Measurements from ENCODE around the gene SARM1. TPM values are rescaled to one million over a fixed set of nuclear protein-coding genes. Genes with fewer than 3 reads are reported as not detected.

The SARM1 gene
- total and polyA plus RNA-seq, 9 of the 15 experiments (the other 6 are each of a cell fraction or from before 2014, with no cell fraction given) = 0.04 to 0.55 (median 0.11) TPM; not detected in 2

DNA sequence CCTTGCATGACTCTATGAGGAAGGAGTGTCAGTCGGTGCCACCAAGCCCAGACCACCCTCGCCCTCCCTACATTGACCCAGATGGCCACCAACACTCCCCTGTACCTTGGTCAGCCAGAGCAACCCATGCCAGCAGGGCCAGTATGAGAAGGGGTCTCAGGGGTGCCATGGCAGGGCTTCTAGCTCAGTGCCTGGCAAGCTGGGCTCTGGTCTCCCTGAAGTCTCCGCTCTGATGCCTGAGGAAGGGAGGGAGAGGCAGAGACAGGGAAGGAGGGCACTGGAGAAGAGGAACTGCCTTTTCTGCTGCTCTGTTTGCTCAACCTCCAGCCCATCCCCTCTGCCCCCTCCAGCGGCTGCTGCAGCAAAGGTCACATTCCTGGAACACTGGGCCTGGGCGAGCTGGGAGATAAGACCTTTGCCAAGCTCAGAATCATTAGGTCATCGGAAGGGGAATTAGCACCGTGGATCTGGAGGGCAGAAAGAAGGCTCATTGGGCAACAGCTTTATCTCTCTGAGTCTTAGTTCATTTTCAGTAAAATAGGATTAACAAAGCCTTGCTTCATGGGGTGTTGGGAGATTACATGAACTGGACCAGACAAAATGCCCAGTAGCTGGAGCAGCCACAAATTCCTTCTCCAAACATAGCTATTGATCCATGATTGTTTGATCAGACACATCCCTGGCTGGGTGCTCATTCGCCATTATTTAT lies 1.3 kb upstream of the SARM1 start, which contains the start of gene VTN:
TSS of gene VTN (minus strand) at position 273 of the 709 bp plus-strand sequence. CDS start at position 169, 104 bp downstream.
- H3K9me1 ChIP-seq (ENCODE audit: control insufficient read depth, insufficient read depth, low read length) = peaks cover 5% of the 10 kb centered on the region
- H4K20me1 ChIP-seq (replicated peaks; ENCODE audit: control insufficient read depth, insufficient read depth, low read length) = peaks cover 14% of the 10 kb centered on the region
- POLR2A ChIA-PET = interaction anchor here (0.5 to 3.4 kb wide), 6 partner anchors 9 to 410 kb away, joined by 3 to 31 read pairs (median 4); partner anchors contain the start of genes POLDIP2 and TNFAIP1
- H3K79me2 ChIP-seq (ENCODE audit: control insufficient read depth, insufficient read depth, low read length) = no peaks in the 10 kb centered on the region
- DNase-seq (ENCODE audit: extremely low read depth in 1 of 4, low spot score in 3 of 4) (peak; percentile 64 to 81 (median 68)), FAIRE-seq (peak; percentile 96), ATAC-seq (peak; percentile 34)
- H3K27ac ChIP-seq (ENCODE audit: extremely low read depth, low read depth, low read length) = no peak within 1 kb of the TSS
- H3K9ac ChIP-seq (ENCODE audit: insufficient read depth in 1 of 2, low read depth in 2 of 2, low read length in 2 of 2) = peak within 1 kb of the TSS in 1 of 2 experiments; percentile 81; a peak in 2 of 4 replicates
- H3K4me2 ChIP-seq (ENCODE audit: insufficient read depth, low read length) = peak within 1 kb of the TSS; percentile 4
- peak within 1 kb of the TSS; percentile 29; the same call in 1 of the 2 replicates for H3K4me3 ChIP-seq
- no peaks in the 10 kb centered on the region for H3K36me3 ChIP-seq (ENCODE audit: control insufficient read depth, insufficient read depth, low read length)
- 13% methylated on average over 8 of the region's 8 CpGs for WGBS (ENCODE audit: insufficient coverage, low coverage, missing lambda C conversion rate)
- H3K4me1 ChIP-seq (replicated peaks in 1 of 2; ENCODE audit: control insufficient read depth in 2 of 2, insufficient read depth in 2 of 2, low read length in 2 of 2) = peaks cover 16 to 38% of the 10 kb centered on the region in 2 experiments
- peak within 1 kb of the TSS; percentile 11; the same call in 1 of the 2 replicates for H2AFZ ChIP-seq (ENCODE audit: low read depth, low read length)
- CTCF ChIA-PET (ENCODE audit: low intra/inter-chr PET ratio) = no interaction called here
- peaks cover 0 to 4% of the 10 kb centered on the region in 2 experiments; a peak in 1 of 5 replicates for H3K27me3 ChIP-seq (ENCODE audit: control insufficient read depth in 2 of 2, insufficient read depth in 2 of 2, low read length in 2 of 2)
- intact Hi-C loops (cut with micrococcal nuclease) (no loop called here), in situ Hi-C loops (cut with MboI) (no loop called here)
- no TSS peak for BruUV-seq (replicated peaks)
- no peaks in the 10 kb centered on the region for H3K9me3 ChIP-seq (replicated peaks; ENCODE audit: control insufficient read depth, insufficient read depth, low read depth, low read length)
- no peak for TF ChIP-seq CEBPG (CRISPR knock-in tag; IDR thresholded peaks at IDR 0.05)
- TF ChIP-seq CEBPG (tag; conservative IDR thresholded peaks at IDR 0.05 in 1 of 2, IDR thresholded peaks at IDR 0.05 in 1 of 2) = peak; percentile 67 to 80
- TF ChIP-seq, protein P1, sequence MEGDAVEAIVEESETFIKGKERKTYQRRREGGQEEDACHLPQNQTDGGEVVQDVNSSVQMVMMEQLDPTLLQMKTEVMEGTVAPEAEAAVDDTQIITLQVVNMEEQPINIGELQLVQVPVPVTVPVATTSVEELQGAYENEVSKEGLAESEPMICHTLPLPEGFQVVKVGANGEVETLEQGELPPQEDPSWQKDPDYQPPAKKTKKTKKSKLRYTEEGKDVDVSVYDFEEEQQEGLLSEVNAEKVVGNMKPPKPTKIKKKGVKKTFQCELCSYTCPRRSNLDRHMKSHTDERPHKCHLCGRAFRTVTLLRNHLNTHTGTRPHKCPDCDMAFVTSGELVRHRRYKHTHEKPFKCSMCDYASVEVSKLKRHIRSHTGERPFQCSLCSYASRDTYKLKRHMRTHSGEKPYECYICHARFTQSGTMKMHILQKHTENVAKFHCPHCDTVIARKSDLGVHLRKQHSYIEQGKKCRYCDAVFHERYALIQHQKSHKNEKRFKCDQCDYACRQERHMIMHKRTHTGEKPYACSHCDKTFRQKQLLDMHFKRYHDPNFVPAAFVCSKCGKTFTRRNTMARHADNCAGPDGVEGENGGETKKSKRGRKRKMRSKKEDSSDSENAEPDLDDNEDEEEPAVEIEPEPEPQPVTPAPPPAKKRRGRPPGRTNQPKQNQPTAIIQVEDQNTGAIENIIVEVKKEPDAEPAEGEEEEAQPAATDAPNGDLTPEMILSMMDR (IDR thresholded peaks at IDR 0.05 in 2 of 3, conservative IDR thresholded peaks at IDR 0.05 in 1 of 3; ENCODE audit: insufficient read depth in 2 of 3, low read depth in 1 of 3, low read length in 3 of 3) = peak; percentile 12 to 44 (median 21); a peak in 3 of 6 replicates
- peak; percentile 32; the same call in 1 of the 2 replicates for TF ChIP-seq GATA2 (CRISPR knock-in tag; IDR thresholded peaks at IDR 0.05)
- peak; percentile 64 for TF ChIP-seq MTA3 (IDR thresholded peaks at IDR 0.05; ENCODE audit: borderline replicate concordance)
- peak; percentile 52 for TF ChIP-seq HNRNPLL (IDR thresholded peaks at IDR 0.05; ENCODE audit: low read depth, low read length, poor library complexity, severe bottlenecking)
- TF ChIP-seq FOXA3 (CRISPR knock-in tag; conservative IDR thresholded peaks at IDR 0.05 in 1 of 2, IDR thresholded peaks at IDR 0.05 in 1 of 2) = peak in 1 of 2 experiments; percentile 17; a peak in 1 of 4 replicates
- peak in 1 of 2 experiments; percentile 29; a peak in 2 of 4 replicates for TF ChIP-seq RAD21 (CRISPR knock-in tag; conservative IDR thresholded peaks at IDR 0.05 in 1 of 2, IDR thresholded peaks at IDR 0.05 in 1 of 2)
- peak; percentile 17 to 84; a peak in 3 of 4 replicates for TF ChIP-seq RCOR1 (IDR thresholded peaks at IDR 0.05; ENCODE audit: borderline replicate concordance in 1 of 2, low read depth in 2 of 2, low read length in 2 of 2)
- TF ChIP-seq ZBTB7A (IDR thresholded peaks at IDR 0.05; ENCODE audit: borderline replicate concordance, control insufficient read depth, low read depth, low read length) = peak; percentile 41; the same call in 1 of the 2 replicates
- TF ChIP-seq TEAD2 (tag; IDR thresholded peaks at IDR 0.05) = peak; percentile 70; the same call in 1 of the 2 replicates
- TF ChIP-seq, protein P2, sequence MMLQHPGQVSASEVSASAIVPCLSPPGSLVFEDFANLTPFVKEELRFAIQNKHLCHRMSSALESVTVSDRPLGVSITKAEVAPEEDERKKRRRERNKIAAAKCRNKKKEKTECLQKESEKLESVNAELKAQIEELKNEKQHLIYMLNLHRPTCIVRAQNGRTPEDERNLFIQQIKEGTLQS (IDR thresholded peaks at IDR 0.05) = peak; percentile 46; the same call in 1 of the 2 replicates
- TF ChIP-seq, protein P2 (CRISPR knock-in tag; conservative IDR thresholded peaks at IDR 0.05) = no peak
- TF ChIP-seq JUND (IDR thresholded peaks at IDR 0.05; ENCODE audit: borderline replicate concordance, low read depth, low read length) = peak; percentile 51; the same call in 1 of the 2 replicates
- TF ChIP-seq JUND (tag; IDR thresholded peaks at IDR 0.05; ENCODE audit: borderline replicate concordance, low read depth, low read length) = peak; percentile 64; the same call in 1 of the 3 replicates
- TF ChIP-seq ATF7 (IDR thresholded peaks at IDR 0.05) = peak; percentile 78
- no peak for TF ChIP-seq GTF2A2 (tag; IDR thresholded peaks at IDR 0.05)
- TF ChIP-seq NRF1 (conservative IDR thresholded peaks at IDR 0.05 in 1 of 2, IDR thresholded peaks at IDR 0.05 in 1 of 2) = peak in 1 of 2 experiments; percentile 31; a peak in 2 of 4 replicates

Measured in K562 (cell line).